IMR-90 (cell line): ENCODE measurements around the gene MUC6. TPM values are rescaled to one million over a fixed set of nuclear protein-coding genes. Genes with fewer than 3 reads are reported as not detected.

Experiments used
- ATAC-seq: fragments of 200-7000 bp; cut with Tn5 transposase; 2 replicates; pipeline ENCODE4 v1.9.1; 2020; ENCODE audit warnings: low read depth, mild to moderate bottlenecking, moderate library complexity
- BruUV-seq: library from RNA; stranded (reverse); fragments of 400-500 nt; replicated peaks from 2 replicates; lab custom pipeline; 2021; lab: Mats Ljungman, UMichigan
- CTCF ChIA-PET: fragments of 300-600 bp; formaldehyde crosslinking; extraction: SDS; loops from one replicate; lab custom pipeline; 2021; ENCODE audit warnings: antibody characterized with exemption; lab: Yijun Ruan, JAX
- POLR2A ChIA-PET: fragments of 300-600 bp; sonication (Branson Sonifier 250); formaldehyde crosslinking; loops from one replicate; lab custom pipeline; 2022; ENCODE audit warnings: antibody characterized with exemption; ENCODE audit not compliant: unreplicated experiment; lab: Charles Lee
- DNase-seq: peaks from one replicate; pipeline ENCODE4 v3.0.0; 2013
- H2AFZ ChIP-seq: replicated peaks from 2 replicates; pipeline ENCODE3; 2013; ENCODE audit warnings: low read length, mild to moderate bottlenecking; ENCODE audit not compliant: poor library complexity
- H2AK5ac ChIP-seq: 2 replicates; pipeline ENCODE4 v1.6.1; 2013; ENCODE audit warnings: low read depth, low read length, inconsistent platforms
- H2AK9ac ChIP-seq: replicated peaks from 2 replicates; pipeline ENCODE3; 2013; ENCODE audit warnings: mild to moderate bottlenecking, low read depth, low read length, moderate library complexity; ENCODE audit not compliant: poor library complexity
- H2BK120ac ChIP-seq: 2 replicates; pipeline ENCODE4 v1.6.1; 2013; ENCODE audit warnings: low read depth, low read length, inconsistent platforms
- H2BK15ac ChIP-seq: 3 replicates; pipeline ENCODE4 v1.6.1; 2013; ENCODE audit warnings: low read depth, low read length, inconsistent platforms
- H2BK20ac ChIP-seq: 2 replicates; pipeline ENCODE4 v1.6.1; 2013; ENCODE audit warnings: low read depth, mild to moderate bottlenecking, inconsistent platforms, low read length, moderate library complexity
- H2BK5ac ChIP-seq: 2 replicates; pipeline ENCODE4 v1.6.1; 2013; ENCODE audit warnings: mild to moderate bottlenecking, low read depth, low read length, inconsistent platforms; ENCODE audit not compliant: poor library complexity, severe bottlenecking
- H3K14ac ChIP-seq: replicated peaks from 2 replicates; pipeline ENCODE4 v1.6.1; 2013; ENCODE audit warnings: low read depth, low read length, inconsistent platforms
- H3K18ac ChIP-seq: 2 replicates; pipeline ENCODE4 v1.6.1; 2013; ENCODE audit warnings: low read depth, low read length, control low read depth
- H3K23ac ChIP-seq: 2 replicates; pipeline ENCODE4 v1.6.1; 2013; ENCODE audit warnings: low read depth, low read length, inconsistent platforms
- H3K27ac ChIP-seq: 2 replicates; pipeline ENCODE4 v1.5.1; 2013; ENCODE audit warnings: mild to moderate bottlenecking, control low read depth, low read length; ENCODE audit not compliant: insufficient read depth
- H3K27me3 ChIP-seq: 2 replicates; pipeline ENCODE4 v1.6.1; 2013; ENCODE audit warnings: low read length; ENCODE audit not compliant: control insufficient read depth, insufficient read depth
- H3K36me3 ChIP-seq: 2 replicates; pipeline ENCODE4 v1.6.1; 2013; ENCODE audit warnings: low read length, mixed read lengths; ENCODE audit not compliant: control insufficient read depth, insufficient read depth
- H3K4ac ChIP-seq: 2 replicates; pipeline ENCODE4 v1.6.1; 2013; ENCODE audit warnings: low read depth, low read length, inconsistent platforms
- H3K4me1 ChIP-seq: 2 replicates; pipeline ENCODE4 v1.6.1; 2013; ENCODE audit warnings: low read length, mixed read lengths; ENCODE audit not compliant: control insufficient read depth, insufficient read depth
- H3K4me2 ChIP-seq: 2 replicates; pipeline ENCODE4 v1.6.1; 2013; ENCODE audit warnings: low read depth, mild to moderate bottlenecking, control low read depth, low read length, moderate library complexity
- H3K4me3 ChIP-seq: 2 replicates; pipeline ENCODE4 v1.5.1; 2013; ENCODE audit warnings: low read depth, mild to moderate bottlenecking, control low read depth, low read length, moderate library complexity; ENCODE audit not compliant: insufficient read depth
- H3K56ac ChIP-seq: 2 replicates; pipeline ENCODE4 v1.6.1; 2013; ENCODE audit warnings: low read length, inconsistent platforms; ENCODE audit not compliant: insufficient read depth; ENCODE audit errors: extremely low read depth
- H3K79me1 ChIP-seq, 2 experiments: 2 replicates each; pipeline ENCODE4 v1.6.1; 2013; ENCODE audit warnings: low read length in 2 of 2, inconsistent platforms in 1 of 2, low read depth in 1 of 2
- H3K9ac ChIP-seq: 2 replicates; pipeline ENCODE4 v1.6.1; 2013; ENCODE audit warnings: low read depth, low read length, control low read depth
- H3K9me1 ChIP-seq: 2 replicates; pipeline ENCODE4 v1.6.1; 2013; ENCODE audit warnings: low read length, inconsistent platforms; ENCODE audit not compliant: insufficient read depth
- H3K9me3 ChIP-seq: 2 replicates; pipeline ENCODE4 v1.6.1; 2013; ENCODE audit warnings: low read length; ENCODE audit not compliant: control insufficient read depth, insufficient read depth
- H4K20me1 ChIP-seq: 2 replicates; pipeline ENCODE4 v1.6.1; 2013; ENCODE audit warnings: low read length, inconsistent platforms; ENCODE audit not compliant: insufficient read depth
- H4K5ac ChIP-seq: 2 replicates; pipeline ENCODE4 v1.6.1; 2013; ENCODE audit warnings: mild to moderate bottlenecking, low read depth, low read length, control low read depth
- H4K8ac ChIP-seq, 2 experiments: 2 replicates each; pipeline ENCODE4 v1.6.1; 2013; ENCODE audit warnings: low read depth in 2 of 2, low read length in 2 of 2, control low read depth in 1 of 2, inconsistent platforms in 1 of 2
- H4K91ac ChIP-seq: 2 replicates; pipeline ENCODE4 v1.6.1; 2013; ENCODE audit warnings: low read depth, low read length, inconsistent platforms; ENCODE audit not compliant: insufficient read depth
- SMC3 ChIP-seq: fragments of 150-350 bp; IDR thresholded peaks from 2 replicates; pipeline ENCODE4 v1.6.1; 2016; ENCODE audit warnings: low read depth, mild to moderate bottlenecking, antibody characterized with exemption, low read length, moderate library complexity
- WGBS, 2 experiments: methylation state at CpG; one replicate each; pipeline versions ENCODE4 v1.1.5 to v1.1.7; 2013; ENCODE audit warnings: missing lambda C conversion rate in 2 of 2; ENCODE audit not compliant: insufficient read length in 1 of 2; ENCODE audit errors: extremely low coverage in 2 of 2; 5-methylcytosine and 5-hydroxymethylcytosine counted together
- dilution Hi-C: fragments of 300-500 bp; cut with HindIII; formaldehyde crosslinking; loops from one replicate; pipeline ENCODE4 v1.14.3; 2018; ENCODE audit warnings: low sequenced_read_pairs; ENCODE audit not compliant: unreplicated experiment
- in situ Hi-C: fragments of 300-500 bp; cut with MboI; formaldehyde crosslinking; loops from 3 replicates; pipeline ENCODE4 v1.14.3; 2019; ENCODE audit warnings: low sequenced_read_pairs, inconsistent platforms, mixed read lengths
- intact Hi-C: fragments of 100-400 bp; cut with micrococcal nuclease; formaldehyde crosslinking; loops from 2 replicates; pipeline ENCODE4 v1.10.0; 2022
- polyA plus RNA-seq, 3 experiments: library from polyadenylated mRNA; depleted of rRNA; stranded (reverse); fragments of >200 nt; gene quantifications; 2 replicates each; pipeline ENCODE4 v1.2.3, GENCODE V29; 2012; ENCODE audit warnings: low replicate concordance in 1 of 3
- total RNA-seq: library from RNA; depleted of rRNA; stranded (reverse); fragments of >200 nt; gene quantifications from 2 replicates; pipeline ENCODE4 v1.2.3, GENCODE V29; 2012
- TF ChIP-seq, protein P1 (sequence below): fragments of 150-350 bp; IDR thresholded peaks from 2 replicates; pipeline ENCODE4 v1.6.1; 2016; ENCODE audit warnings: low read depth, mild to moderate bottlenecking, low read length, moderate library complexity, borderline replicate concordance

The MUC6 gene
- total and polyA plus RNA-seq, 2 of the 4 experiments (the other 2 are of a cell fraction): not detected

DNA sequence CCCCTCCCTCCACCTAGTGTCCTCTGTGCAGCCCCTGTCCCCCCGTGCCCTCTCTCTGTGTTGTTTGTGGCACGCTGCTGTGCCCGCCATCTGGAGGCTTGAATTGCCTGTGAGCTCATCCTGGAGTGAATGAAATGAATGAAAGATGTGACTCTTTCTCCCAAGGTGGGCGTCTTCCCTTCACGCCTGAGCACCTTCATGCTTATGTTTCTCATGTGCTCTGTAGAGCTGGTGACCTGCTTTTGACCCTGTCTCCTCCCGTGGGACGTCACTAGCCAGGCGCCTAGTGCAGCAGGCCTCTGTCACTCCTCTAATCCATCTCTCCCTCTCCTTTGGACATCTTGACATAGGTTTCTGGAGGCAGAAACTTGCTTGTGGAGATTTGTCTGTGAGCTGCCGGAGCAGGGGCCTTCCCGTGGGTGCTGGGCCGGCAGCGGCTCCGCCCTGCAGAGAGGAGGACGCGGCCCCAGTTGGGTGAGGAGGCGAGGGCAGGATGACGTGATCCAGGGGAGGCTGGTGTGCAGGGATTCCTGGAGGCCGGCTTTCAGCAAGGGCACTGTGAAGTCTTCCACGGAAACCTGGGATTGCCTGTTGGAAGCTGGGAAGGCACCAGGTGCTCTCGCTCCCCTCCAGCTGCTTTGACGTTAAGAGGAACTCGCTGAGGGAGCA, 40.6 kb downstream of the MUC6 start:
- H3K9me3 ChIP-seq: no peaks in the 10 kb centered on the region
- intact Hi-C loops: no loop called here
- ChIA-PET CTCF (no interaction called here), POLR2A (no interaction called here)
- no peak overlapping the region for H3K27ac ChIP-seq
- no peak overlapping the region for H2AK9ac ChIP-seq
- H3K23ac ChIP-seq: no peak overlapping the region
- H2BK5ac ChIP-seq: no peak overlapping the region
- H2BK120ac ChIP-seq: no peak overlapping the region
- H2AFZ ChIP-seq: no peak overlapping the region
- in situ Hi-C loops: no loop called here
- no peaks in the 10 kb centered on the region for H3K4me1 ChIP-seq
- H4K20me1 ChIP-seq: peaks cover 32% of the 10 kb centered on the region
- dilution Hi-C loops: no loop called here
- no peak overlapping the region for H2AK5ac ChIP-seq
- H3K36me3 ChIP-seq: peaks cover 60% of the 10 kb centered on the region
- H2BK20ac ChIP-seq: no peak overlapping the region
- WGBS, 2 experiments: 70% methylated on average over 13 of the region's 22 CpGs; no CpG with 5 or more reads in 1 of the 2 experiments
- H3K9ac ChIP-seq: no peak overlapping the region
- no peak for TF ChIP-seq SMC3
- TF ChIP-seq, protein P1, sequence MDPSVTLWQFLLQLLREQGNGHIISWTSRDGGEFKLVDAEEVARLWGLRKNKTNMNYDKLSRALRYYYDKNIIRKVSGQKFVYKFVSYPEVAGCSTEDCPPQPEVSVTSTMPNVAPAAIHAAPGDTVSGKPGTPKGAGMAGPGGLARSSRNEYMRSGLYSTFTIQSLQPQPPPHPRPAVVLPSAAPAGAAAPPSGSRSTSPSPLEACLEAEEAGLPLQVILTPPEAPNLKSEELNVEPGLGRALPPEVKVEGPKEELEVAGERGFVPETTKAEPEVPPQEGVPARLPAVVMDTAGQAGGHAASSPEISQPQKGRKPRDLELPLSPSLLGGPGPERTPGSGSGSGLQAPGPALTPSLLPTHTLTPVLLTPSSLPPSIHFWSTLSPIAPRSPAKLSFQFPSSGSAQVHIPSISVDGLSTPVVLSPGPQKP: no peak
- H3K4me2 ChIP-seq: no peak overlapping the region
- H3K79me1 ChIP-seq: peaks cover 6 to 34% of the 10 kb centered on the region in 2 experiments; a peak in 2 of 4 replicates
- H4K91ac ChIP-seq: no peak overlapping the region
- no peak for DNase-seq
- no peak overlapping the region for H4K5ac ChIP-seq
- H2BK15ac ChIP-seq: no peak overlapping the region
- H4K8ac ChIP-seq: no peak overlapping the region
- ATAC-seq: peak; percentile 28; the same call in 1 of the 2 replicates
- no peaks in the 10 kb centered on the region for H3K9me1 ChIP-seq
- no peak overlapping the region for H3K18ac ChIP-seq
- no peak overlapping the region for H3K4ac ChIP-seq
- no peak overlapping the region for H3K14ac ChIP-seq
- H3K27me3 ChIP-seq: no peaks in the 10 kb centered on the region
- no TSS peak for BruUV-seq
- H3K4me3 ChIP-seq: no peak overlapping the region
- H3K56ac ChIP-seq: no peak overlapping the region
